GM19240 (cell line): ENCODE results near the gene SULT6B1.
"Not testable (repeated sequence)": the region's sequence is repeated elsewhere in the genome, so short reads cannot be mapped to it uniquely, and the experiment has no call there.

Source experiments
- DNase-seq: peaks from one replicate; pipeline ENCODE4 v3.0.0; 2011; ENCODE audit warnings: low spot score; ENCODE audit not compliant: insufficient read length

The SULT6B1 gene

DNA sequence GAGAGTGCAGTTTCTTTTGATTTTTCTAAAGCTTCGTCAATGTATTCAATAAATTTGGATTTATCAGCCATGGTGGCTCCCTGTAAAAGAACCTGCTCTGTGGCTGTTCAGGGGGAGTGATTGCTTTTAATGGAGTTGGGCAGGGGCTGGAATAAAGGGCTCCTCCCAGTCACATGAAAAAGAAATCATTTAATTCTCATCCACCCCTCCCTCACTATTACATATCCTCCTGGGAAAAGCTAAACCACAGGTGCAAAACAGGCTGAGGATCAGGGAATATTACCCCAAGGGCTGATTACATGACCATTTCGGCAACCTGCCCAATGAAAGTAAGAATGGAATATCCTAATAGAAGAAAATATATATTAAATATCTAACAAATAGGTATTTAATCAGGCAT, at the start of gene SULT6B1:
SULT6B1 (minus strand) TSS at position 101 of the 400 bp plus-strand sequence; CDS start at position 71, 30 bp downstream.
- no peak for DNase-seq

DNA sequence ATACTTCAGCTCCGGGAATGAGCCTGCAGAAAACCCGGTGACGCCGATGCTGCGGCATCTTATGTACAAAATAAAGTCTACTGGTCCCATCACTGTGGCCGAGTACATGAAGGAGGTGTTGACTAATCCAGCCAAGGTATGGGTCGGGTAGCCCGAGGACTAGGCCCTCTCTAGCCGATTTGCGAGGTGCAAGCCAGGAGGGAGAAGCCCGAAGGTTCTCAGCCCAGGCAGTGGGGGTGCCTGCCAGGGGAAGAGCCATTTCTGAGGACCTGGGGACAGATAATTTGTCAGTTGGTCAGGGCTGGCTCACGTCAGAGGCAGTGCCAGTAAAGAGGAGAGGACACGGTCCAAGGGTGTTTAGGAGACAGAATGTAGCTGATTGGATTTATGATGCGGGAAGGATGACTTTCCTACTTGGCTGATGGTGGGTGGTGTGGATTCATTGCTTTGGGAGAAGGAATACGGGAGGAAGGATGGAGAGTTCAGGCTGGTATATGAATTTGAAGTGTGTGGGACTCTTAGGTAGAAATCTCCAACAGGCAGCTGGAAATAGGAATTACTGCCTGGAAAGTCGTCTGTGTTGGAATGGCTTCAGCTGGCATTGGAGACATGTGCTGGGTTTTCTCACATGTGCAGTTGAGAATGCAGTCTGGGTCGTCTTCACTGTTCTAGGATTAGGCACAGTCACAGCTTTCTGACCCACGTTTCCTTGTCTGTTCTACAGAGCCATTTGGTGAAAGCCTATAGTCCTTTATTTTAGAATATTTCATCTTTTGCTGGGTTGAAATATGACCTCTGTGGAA, 43.9 kb upstream of the SULT6B1 start:
- no peak for DNase-seq

DNA sequence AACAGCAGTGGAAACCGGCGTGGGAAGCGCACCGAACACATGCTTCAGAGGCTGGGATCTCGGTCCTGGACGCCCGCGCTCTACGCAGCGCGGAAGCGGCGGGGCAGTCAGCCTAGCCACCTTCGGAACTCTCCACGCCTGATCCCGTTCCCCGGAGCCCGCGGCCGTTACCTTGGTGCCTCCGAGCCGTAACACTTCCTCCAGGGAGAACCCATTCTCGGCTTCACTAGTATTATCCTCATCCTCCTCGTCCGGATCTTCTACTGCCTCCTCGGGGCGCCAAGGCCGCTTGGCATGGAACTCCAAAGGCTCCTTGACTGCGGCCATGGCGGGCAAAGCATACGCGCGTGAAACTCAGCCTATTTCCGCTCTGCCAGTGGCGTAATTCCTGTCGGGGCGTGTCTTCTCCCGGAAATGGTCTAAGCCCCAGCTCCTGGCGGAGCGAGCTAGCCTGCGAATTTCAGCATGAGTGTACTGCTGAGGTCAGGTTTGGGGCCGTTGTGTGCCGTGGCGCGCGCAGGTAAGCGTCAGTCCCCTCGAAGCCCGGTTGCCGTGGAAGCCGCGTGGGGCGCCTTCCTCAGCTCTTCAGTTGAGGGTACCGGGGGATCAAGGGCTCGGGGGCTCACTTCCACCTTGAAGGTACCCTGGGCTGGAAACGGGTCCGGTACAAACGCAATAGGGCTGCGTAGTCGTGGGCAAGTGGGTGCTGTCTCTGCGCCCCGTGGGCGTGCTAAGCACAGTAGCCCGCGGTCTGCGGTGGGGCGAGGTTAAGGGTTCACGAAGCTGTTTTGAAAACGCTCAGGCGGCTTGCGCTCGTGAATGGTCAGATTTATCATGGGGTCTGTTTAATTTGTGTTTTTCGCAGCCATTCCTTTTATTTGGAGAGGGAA, 43.0 kb upstream of the SULT6B1 start, which contains the start of the genes CEBPZ and NDUFAF7:
CEBPZ (minus strand) TSS at position 356 of the 890 bp plus-strand sequence; CDS start at position 327, 29 bp downstream.
NDUFAF7 (plus strand) TSS at position 418 of the 890 bp plus-strand sequence; CDS start at position 466, 48 bp downstream.
- DNase-seq: peak; percentile 79

- no peak for DNase-seq
These were observed 42.1 kb upstream of the SULT6B1 start for GRCh38 chr2:37230581-37230980.

DNA sequence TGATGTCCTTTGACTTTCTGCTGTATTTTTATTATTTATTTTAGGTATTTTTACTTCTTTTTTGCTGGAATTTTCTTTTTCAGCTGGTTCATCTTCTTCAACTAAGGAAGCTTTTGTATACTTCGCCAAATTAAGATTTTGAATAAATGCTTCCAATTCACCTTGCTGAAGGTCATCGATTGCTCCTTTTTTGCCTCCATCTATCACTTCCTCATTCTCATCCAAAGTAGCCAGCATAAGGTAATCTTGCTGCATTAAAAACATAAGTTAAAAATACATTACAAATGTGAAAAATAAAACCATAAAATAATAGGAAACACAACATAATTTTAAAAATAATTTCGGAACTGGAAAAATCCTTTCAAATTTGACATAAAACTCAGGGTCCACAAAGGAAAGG, 40.3 kb upstream of the SULT6B1 start:
- no peak for DNase-seq

DNA sequence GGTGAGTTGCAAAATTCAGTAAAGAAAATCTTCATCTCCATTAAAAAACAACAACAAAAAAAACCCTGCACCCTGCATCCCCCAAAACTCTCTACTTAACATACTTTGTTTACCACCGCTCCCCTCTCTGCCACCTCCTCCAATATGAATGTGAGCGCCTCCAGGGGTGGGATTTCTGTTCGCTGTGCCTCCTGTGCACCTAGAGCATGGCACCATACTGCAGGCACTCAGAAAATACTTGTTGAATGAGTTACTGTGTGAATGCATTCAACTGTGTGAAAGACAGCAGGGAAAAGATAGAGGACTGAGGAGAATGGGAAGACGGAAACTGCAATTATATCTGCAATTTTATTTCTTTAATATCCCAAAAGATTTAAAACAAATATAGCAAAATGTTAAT, 38.4 kb upstream of the SULT6B1 start:
- DNase-seq: no peak

GRCh38 chr2:37225129-37225528, 36.7 kb upstream of the SULT6B1 start:
- not testable (repeated sequence) for DNase-seq

DNA sequence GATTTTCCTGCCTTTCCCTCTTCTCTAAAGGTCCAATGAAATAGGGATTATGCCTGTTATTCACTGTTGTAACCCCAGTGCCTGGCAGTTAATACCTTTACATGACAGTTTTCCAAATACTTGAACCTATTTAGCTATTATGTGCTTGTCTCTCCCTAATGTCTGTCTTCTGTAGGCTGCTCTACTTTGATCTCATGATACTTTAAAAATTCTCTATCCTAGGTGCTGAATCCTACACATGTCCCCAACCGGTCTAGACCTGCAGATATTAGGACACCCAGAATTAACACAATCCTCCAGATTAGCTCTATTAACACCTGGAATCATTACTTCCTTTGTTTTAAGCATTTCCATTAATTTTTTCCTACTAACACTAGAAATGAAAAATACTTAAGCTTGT, 35.6 kb upstream of the SULT6B1 start:
- DNase-seq: no peak

GRCh38 chr2:37223131-37223530, 34.7 kb upstream of the SULT6B1 start:
- no peak for DNase-seq

GRCh38 chr2:37219046-37219445, 30.6 kb upstream of the SULT6B1 start:
- DNase-seq: no peak

- no peak for DNase-seq
These were observed 26.8 kb upstream of the SULT6B1 start for GRCh38 chr2:37215250-37215649.

- no peak for DNase-seq
These were observed 23.5 kb upstream of the SULT6B1 start for GRCh38 chr2:37211939-37212338.

DNA sequence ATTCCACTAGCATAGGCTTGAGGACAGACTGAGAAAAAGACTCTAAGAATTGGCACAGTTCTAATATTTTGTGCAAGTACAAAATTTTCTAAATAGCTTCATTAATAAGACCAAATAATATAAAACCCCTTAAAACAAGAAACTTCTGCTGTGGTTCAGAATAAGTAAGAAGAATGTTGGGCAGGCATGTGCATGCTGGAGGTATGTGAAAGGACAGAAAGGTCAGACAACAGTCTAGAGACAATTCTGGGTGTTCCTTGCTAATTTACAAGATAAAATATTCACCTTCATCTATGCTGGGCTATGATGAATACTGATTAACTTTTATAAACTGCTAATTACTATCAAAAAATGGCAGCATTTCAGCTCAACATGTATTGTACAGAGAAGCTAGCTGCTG, 22.7 kb upstream of the SULT6B1 start:
- DNase-seq: no peak

DNA sequence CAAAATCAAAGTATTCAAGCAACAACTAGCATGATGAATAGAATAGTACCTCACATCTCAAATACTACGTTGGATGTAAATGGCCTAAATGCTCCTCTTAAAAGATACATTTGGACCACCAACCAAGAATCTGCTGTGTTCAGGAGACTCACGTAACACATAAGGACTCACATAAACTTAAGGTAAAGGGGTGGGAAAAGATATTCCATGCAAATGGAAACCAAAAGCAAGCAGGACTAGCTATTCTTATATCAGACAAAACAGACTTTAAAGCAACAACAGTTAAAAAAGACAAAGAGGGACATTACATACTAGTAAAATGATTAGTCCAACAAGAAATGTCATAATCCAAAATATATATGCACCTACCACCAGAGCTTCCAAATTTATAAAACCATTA, 18.3 kb upstream of the SULT6B1 start:
- DNase-seq: not testable (repeated sequence)

DNA sequence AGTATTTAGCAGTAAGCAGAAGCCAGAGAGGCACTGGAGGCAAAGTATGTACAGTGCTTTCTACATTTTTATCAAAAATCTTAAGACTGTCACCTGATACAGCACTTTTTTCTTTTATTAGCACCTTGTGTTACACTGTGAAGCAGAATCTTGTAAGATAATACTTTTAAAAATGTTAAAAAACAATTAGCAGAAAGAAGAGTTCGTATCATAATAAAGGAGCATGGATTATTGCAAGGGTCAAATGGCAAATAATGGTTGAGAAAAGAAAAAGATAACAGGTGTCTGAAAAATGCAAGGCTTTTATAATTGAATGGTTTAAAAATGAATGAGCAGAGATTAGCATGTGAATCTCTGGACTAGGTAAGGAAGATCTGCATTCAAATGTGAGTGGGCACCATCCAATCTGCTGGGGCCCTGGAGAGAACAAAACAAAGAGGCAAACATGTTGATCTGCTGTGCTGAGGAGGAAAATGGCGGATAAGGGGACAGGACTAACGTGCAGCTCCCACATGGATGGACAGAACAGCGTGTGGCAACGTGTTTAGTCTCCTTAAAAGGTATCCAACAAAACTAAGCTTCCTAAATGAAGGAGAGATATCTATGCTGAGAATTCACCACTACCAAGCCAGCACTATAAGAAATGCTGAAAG, 17.3 kb upstream of the SULT6B1 start:
- DNase-seq: no peak

- DNase-seq: not testable (repeated sequence)
These were observed 16.7 kb upstream of the SULT6B1 start for GRCh38 chr2:37205071-37205661.

GRCh38 chr2:37203708-37204107, 15.2 kb upstream of the SULT6B1 start:
- DNase-seq: no peak

DNA sequence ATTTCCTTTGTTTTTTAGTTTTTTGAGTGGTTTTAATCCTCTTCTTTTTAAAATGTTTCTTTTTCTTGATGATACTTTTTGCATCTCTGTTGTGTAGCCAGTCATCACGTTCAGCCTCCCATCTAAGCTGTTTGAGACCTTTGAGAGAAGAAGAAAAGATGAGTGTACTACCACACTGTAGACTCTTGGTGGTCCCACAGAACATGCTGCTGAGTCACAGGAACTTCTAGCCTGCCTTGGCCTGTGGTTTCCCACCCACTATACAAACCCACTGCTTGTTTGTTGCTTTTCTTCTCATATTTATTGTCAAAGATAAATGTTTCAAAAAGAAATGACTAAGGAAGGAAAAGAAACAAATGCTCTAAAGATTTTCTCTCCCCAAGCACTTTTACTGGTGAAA, 13.3 kb upstream of the SULT6B1 start:
- DNase-seq: no peak

GRCh38 chr2:37201208-37201607, 12.7 kb upstream of the SULT6B1 start:
- no peak for DNase-seq

GRCh38 chr2:37198681-37199065, 10.2 kb upstream of the SULT6B1 start:
- no peak for DNase-seq
